ENCODE results near the gene HSP90AA1.

The HSP90AA1 gene

GRCh38 chr14:102105369-102105768 is 18.5 kb upstream of the HSP90AA1 start:
- no peak overlapping the region for H3K4me3 Mint-ChIP-seq
- H3K9me3 Mint-ChIP-seq: peaks cover 7% of the 10 kb centered on the region
- no peaks in the 10 kb centered on the region for H3K4me1 Mint-ChIP-seq
- H3K36me3 Mint-ChIP-seq (ENCODE audit: low read depth): peaks cover 3% of the 10 kb centered on the region
- no peak overlapping the region for H3K27ac Mint-ChIP-seq
- TF ChIP-seq CTCF (IDR thresholded peaks at IDR 0.05; ENCODE audit: unreplicated experiment in 3 of 3): no peak
- H3K27me3 Mint-ChIP-seq (ENCODE audit: low read depth): no peaks in the 10 kb centered on the region

- no peaks in the 10 kb centered on the region for H3K4me1 Mint-ChIP-seq
- no peaks in the 10 kb centered on the region for H3K36me3 Mint-ChIP-seq (ENCODE audit: low read depth)
- H3K9me3 Mint-ChIP-seq: no peaks in the 10 kb centered on the region
- no peak overlapping the region for H3K4me3 Mint-ChIP-seq
- no peak overlapping the region for H3K27ac Mint-ChIP-seq
- no peaks in the 10 kb centered on the region for H3K27me3 Mint-ChIP-seq (ENCODE audit: low read depth)
- no peak for TF ChIP-seq CTCF (IDR thresholded peaks at IDR 0.05; ENCODE audit: unreplicated experiment in 3 of 3)
Observed at GRCh38 chr14:102103062-102103695, 16.3 kb upstream of the HSP90AA1 start.

GRCh38 chr14:102097441-102098135 is 10.7 kb upstream of the HSP90AA1 start:
- peak overlapping the region in 1 of 3 experiments; percentile 72 for H3K27ac Mint-ChIP-seq
- H3K9me3 Mint-ChIP-seq: no peaks in the 10 kb centered on the region
- H3K36me3 Mint-ChIP-seq (ENCODE audit: low read depth): no peaks in the 10 kb centered on the region
- H3K4me3 Mint-ChIP-seq: no peak overlapping the region
- no peaks in the 10 kb centered on the region for H3K27me3 Mint-ChIP-seq (ENCODE audit: low read depth)
- peaks cover 7% of the 10 kb centered on the region for H3K4me1 Mint-ChIP-seq
- TF ChIP-seq CTCF (IDR thresholded peaks at IDR 0.05; ENCODE audit: unreplicated experiment in 3 of 3): no peak

GRCh38 chr14:102096569-102097188 is 9.8 kb upstream of the HSP90AA1 start:
- H3K27me3 Mint-ChIP-seq (ENCODE audit: low read depth): no peaks in the 10 kb centered on the region
- H3K36me3 Mint-ChIP-seq (ENCODE audit: low read depth): no peaks in the 10 kb centered on the region
- H3K27ac Mint-ChIP-seq: peak overlapping the region; percentile 59 to 81 (median 72)
- H3K4me1 Mint-ChIP-seq: peaks cover 7% of the 10 kb centered on the region
- peak; percentile 82 to 86 (median 84) for TF ChIP-seq CTCF (IDR thresholded peaks at IDR 0.05; ENCODE audit: unreplicated experiment in 3 of 3)
- H3K4me3 Mint-ChIP-seq: peak overlapping the region in 2 of 3 experiments; percentile 22 to 26
- no peaks in the 10 kb centered on the region for H3K9me3 Mint-ChIP-seq

- Mint-ChIP-seq H3K27me3 (ENCODE audit: low read depth) (no peaks in the 10 kb centered on the region), H3K4me3 (peak overlapping the region in 2 of 3 experiments; percentile 22 to 26), H3K9me3 (no peaks in the 10 kb centered on the region), H3K4me1 (peaks cover 7% of the 10 kb centered on the region), H3K27ac (peak overlapping the region; percentile 59 to 81 (median 72)), H3K36me3 (ENCODE audit: low read depth) (no peaks in the 10 kb centered on the region)
- no peak for TF ChIP-seq CTCF (IDR thresholded peaks at IDR 0.05; ENCODE audit: unreplicated experiment in 3 of 3)
Observed at GRCh38 chr14:102095871-102096568, 9.2 kb upstream of the HSP90AA1 start.

Measured in nephron (organoid).